Suppressor macrophage (primary cell): ENCODE results near the gene NT5M.
A peak's percentile ranks its signal among the peaks of the same experiment; 100 is the strongest.

Experiments
- DNase-seq, 4 experiments: peaks; one replicate each; pipeline ENCODE4 v3.0.0-alpha.2; 2020 to 2022

The NT5M gene

GRCh38 chr17:17377071-17377967 lies 74.1 kb downstream of the NT5M start:
- no peak for DNase-seq

- DNase-seq: no peak
Observed at GRCh38 chr17:17379197-17379991, 76.2 kb downstream of the NT5M start.

- DNase-seq: no peak
Observed at GRCh38 chr17:17380145-17380925, 77.2 kb downstream of the NT5M start.

GRCh38 chr17:17381446-17382064 lies 78.4 kb downstream of the NT5M start:
- DNase-seq: no peak

GRCh38 chr17:17382065-17382459 lies 78.9 kb downstream of the NT5M start:
- DNase-seq: peak in 1 of 4 experiments; percentile 4

- DNase-seq: peak in 1 of 4 experiments; percentile 5
Observed at GRCh38 chr17:17382971-17383370, 79.8 kb downstream of the NT5M start.

- peak; percentile 41 to 68 (median 56) for DNase-seq
Observed at GRCh38 chr17:17383431-17384290, 80.5 kb downstream of the NT5M start.

GRCh38 chr17:17384291-17384615 lies 81.1 kb downstream of the NT5M start:
- DNase-seq: no peak

GRCh38 chr17:17384961-17385360 lies 81.8 kb downstream of the NT5M start:
- DNase-seq: no peak

GRCh38 chr17:17385491-17385890 lies 82.3 kb downstream of the NT5M start:
- DNase-seq: no peak

- DNase-seq: no peak
Observed at GRCh38 chr17:17386094-17386800, 83.1 kb downstream of the NT5M start.

- no peak for DNase-seq
Observed at GRCh38 chr17:17387017-17387497, 83.9 kb downstream of the NT5M start.

GRCh38 chr17:17387498-17388362 lies 84.6 kb downstream of the NT5M start:
- no peak for DNase-seq

- no peak for DNase-seq
Observed at GRCh38 chr17:17388657-17389496, 85.7 kb downstream of the NT5M start.

GRCh38 chr17:17391668-17392370 lies 88.6 kb downstream of the NT5M start:
- DNase-seq: no peak

- DNase-seq: no peak
Observed at GRCh38 chr17:17393976-17394375, 90.8 kb downstream of the NT5M start.

- DNase-seq: no peak
Observed at GRCh38 chr17:17394494-17394893, 91.3 kb downstream of the NT5M start.

- no peak for DNase-seq
Observed at GRCh38 chr17:17395246-17395802, 92.2 kb downstream of the NT5M start.
